Islet of Langerhans (tissue), 1 donor: Measurements from ENCODE around the gene ONECUT1.
"Not testable (repeated sequence)": the region's sequence is repeated elsewhere in the genome, so short reads cannot be mapped to it uniquely, and the experiment has no call there.

Source experiments
- FAIRE-seq: peaks from one replicate; lab custom pipeline; 2011; peaks lifted over from hg19 to GRCh38; lab: Jason Lieb, UNC

ONECUT1 gene

GRCh38 chr15:52790169-52790708 lies at the start of gene ONECUT1:
TSS of gene ONECUT1 (minus strand) at chr15:52790336. CDS start at chr15:52789884, 452 bp downstream.
- no peak for FAIRE-seq

- no peak for FAIRE-seq
Observed at GRCh38 chr15:52834379-52834778, 44.2 kb upstream of the ONECUT1 start.

GRCh38 chr15:52824169-52824942 lies 34.2 kb upstream of the ONECUT1 start:
- not testable (repeated sequence) for FAIRE-seq

- FAIRE-seq: no peak
Observed at GRCh38 chr15:52822475-52822874, 32.3 kb upstream of the ONECUT1 start.

GRCh38 chr15:52819253-52819652 lies 29.1 kb upstream of the ONECUT1 start:
- FAIRE-seq: no peak

GRCh38 chr15:52815899-52816298 lies 25.8 kb upstream of the ONECUT1 start:
- not testable (repeated sequence) for FAIRE-seq

- FAIRE-seq: no peak
Observed at GRCh38 chr15:52808996-52809395, 18.9 kb upstream of the ONECUT1 start.

- no peak for FAIRE-seq
Observed at GRCh38 chr15:52808441-52808840, 18.3 kb upstream of the ONECUT1 start.

GRCh38 chr15:52806284-52806655 lies 16.1 kb upstream of the ONECUT1 start:
- FAIRE-seq: no peak

GRCh38 chr15:52805351-52806283 lies 15.5 kb upstream of the ONECUT1 start:
- no peak for FAIRE-seq

- no peak for FAIRE-seq
Observed at GRCh38 chr15:52804526-52805081, 14.5 kb upstream of the ONECUT1 start.

- no peak for FAIRE-seq
Observed at GRCh38 chr15:52803467-52804306, 13.6 kb upstream of the ONECUT1 start.

- FAIRE-seq: no peak
Observed at GRCh38 chr15:52803108-52803466, 13.0 kb upstream of the ONECUT1 start.

- FAIRE-seq: no peak
Observed at GRCh38 chr15:52802110-52802509, 12.0 kb upstream of the ONECUT1 start.

- no peak for FAIRE-seq
Observed at GRCh38 chr15:52801748-52802085, 11.6 kb upstream of the ONECUT1 start.

- no peak for FAIRE-seq
Observed at GRCh38 chr15:52800828-52801747, 11.0 kb upstream of the ONECUT1 start.

GRCh38 chr15:52799145-52799811 lies 9.1 kb upstream of the ONECUT1 start:
- no peak for FAIRE-seq

GRCh38 chr15:52798529-52799101 lies 8.5 kb upstream of the ONECUT1 start:
- no peak for FAIRE-seq

- no peak for FAIRE-seq
Observed at GRCh38 chr15:52797625-52798501, 7.7 kb upstream of the ONECUT1 start.
